Mononuclear cell (primary cell): Measurements from ENCODE around the gene PLA2G5. TPM values are rescaled to one million over a fixed set of nuclear protein-coding genes. Genes with fewer than 3 reads are reported as not detected.

ENCODE experiments used
- H3K27me3 ChIP-seq: 2 replicates; pipeline ENCODE4 v1.6.0; 2011; ENCODE audit warnings: low read length, control low read depth; ENCODE audit not compliant: insufficient read depth
- H3K4me1 ChIP-seq: 2 replicates; pipeline ENCODE4 v1.5.1; 2011; ENCODE audit warnings: mild to moderate bottlenecking, low read length, control low read depth; ENCODE audit not compliant: insufficient read depth
- H3K4me3 ChIP-seq: 2 replicates; pipeline ENCODE4 v1.5.1; 2011; ENCODE audit warnings: mild to moderate bottlenecking, low read length, moderate library complexity
- H3K9me3 ChIP-seq: 2 replicates; pipeline ENCODE4 v1.5.1; 2011; ENCODE audit warnings: low read depth, mild to moderate bottlenecking, control low read depth, low read length
- total RNA-seq: library from RNA; depleted of rRNA; stranded (reverse); fragments of >200 nt; gene quantifications from one replicate; pipeline ENCODE4 v1.2.3, GENCODE V29; 2012

Gene PLA2G5
- total RNA-seq, 1 donor, result not detected

- Histone ChIP-seq H3K4me3 (no peak overlapping the region), H3K9me3 (no peaks in the 10 kb centered on the region), H3K4me1 (peaks cover 32% of the 10 kb centered on the region), H3K27me3 (no peaks in the 10 kb centered on the region)
These were observed 6.9 kb downstream of the PLA2G5 start for GRCh38 chr1:20076710-20077461.

- Histone ChIP-seq H3K9me3 (no peaks in the 10 kb centered on the region), H3K4me3 (no peak overlapping the region), H3K27me3 (no peaks in the 10 kb centered on the region), H3K4me1 (peaks cover 26% of the 10 kb centered on the region)
These were observed 8.2 kb downstream of the PLA2G5 start for GRCh38 chr1:20078171-20078651.

GRCh38 chr1:20078711-20079110 is 8.7 kb downstream of the PLA2G5 start:
- H3K9me3 ChIP-seq, result no peaks in the 10 kb centered on the region
- H3K4me1 ChIP-seq, result peaks cover 26% of the 10 kb centered on the region
- no peak overlapping the region for H3K4me3 ChIP-seq
- no peaks in the 10 kb centered on the region for H3K27me3 ChIP-seq

GRCh38 chr1:20079661-20080305 is 9.8 kb downstream of the PLA2G5 start:
- H3K27me3 ChIP-seq, result no peaks in the 10 kb centered on the region
- no peak overlapping the region for H3K4me3 ChIP-seq
- no peaks in the 10 kb centered on the region for H3K9me3 ChIP-seq
- H3K4me1 ChIP-seq, result peaks cover 23% of the 10 kb centered on the region

- Histone ChIP-seq H3K9me3 (no peaks in the 10 kb centered on the region), H3K4me1 (peaks cover 23% of the 10 kb centered on the region), H3K27me3 (no peaks in the 10 kb centered on the region), H3K4me3 (no peak overlapping the region)
These were observed 10.7 kb downstream of the PLA2G5 start for GRCh38 chr1:20080441-20081352.

- Histone ChIP-seq H3K4me3 (no peak overlapping the region), H3K4me1 (peaks cover 23% of the 10 kb centered on the region), H3K9me3 (no peaks in the 10 kb centered on the region), H3K27me3 (no peaks in the 10 kb centered on the region)
These were observed 11.4 kb downstream of the PLA2G5 start for GRCh38 chr1:20081353-20081810.

GRCh38 chr1:20082772-20083171 is 12.8 kb downstream of the PLA2G5 start:
- Histone ChIP-seq H3K27me3 (no peaks in the 10 kb centered on the region), H3K4me3 (no peak overlapping the region), H3K4me1 (peaks cover 17% of the 10 kb centered on the region), H3K9me3 (no peaks in the 10 kb centered on the region)

GRCh38 chr1:20083178-20083944 is 13.4 kb downstream of the PLA2G5 start:
- peaks cover 13% of the 10 kb centered on the region for H3K4me1 ChIP-seq
- H3K4me3 ChIP-seq, result no peak overlapping the region
- no peaks in the 10 kb centered on the region for H3K27me3 ChIP-seq
- no peaks in the 10 kb centered on the region for H3K9me3 ChIP-seq

- Histone ChIP-seq H3K27me3 (no peaks in the 10 kb centered on the region), H3K9me3 (no peaks in the 10 kb centered on the region), H3K4me1 (no peaks in the 10 kb centered on the region), H3K4me3 (no peak overlapping the region)
These were observed 16.8 kb downstream of the PLA2G5 start for GRCh38 chr1:20086800-20087199.

GRCh38 chr1:20087668-20088067 is 17.7 kb downstream of the PLA2G5 start:
- Histone ChIP-seq H3K9me3 (no peaks in the 10 kb centered on the region), H3K27me3 (no peaks in the 10 kb centered on the region), H3K4me1 (no peaks in the 10 kb centered on the region), H3K4me3 (no peak overlapping the region)

GRCh38 chr1:20089328-20090077 is 19.5 kb downstream of the PLA2G5 start:
- H3K4me3 ChIP-seq, result no peak overlapping the region
- no peaks in the 10 kb centered on the region for H3K4me1 ChIP-seq
- H3K27me3 ChIP-seq, result no peaks in the 10 kb centered on the region
- no peaks in the 10 kb centered on the region for H3K9me3 ChIP-seq

- H3K4me3 ChIP-seq, result no peak overlapping the region
- no peaks in the 10 kb centered on the region for H3K9me3 ChIP-seq
- no peaks in the 10 kb centered on the region for H3K27me3 ChIP-seq
- no peaks in the 10 kb centered on the region for H3K4me1 ChIP-seq
These were observed 20.1 kb downstream of the PLA2G5 start for GRCh38 chr1:20090119-20090518.

GRCh38 chr1:20090641-20091040 is 20.6 kb downstream of the PLA2G5 start:
- H3K27me3 ChIP-seq, result no peaks in the 10 kb centered on the region
- no peaks in the 10 kb centered on the region for H3K4me1 ChIP-seq
- H3K4me3 ChIP-seq, result no peak overlapping the region
- no peaks in the 10 kb centered on the region for H3K9me3 ChIP-seq

- no peak overlapping the region for H3K4me3 ChIP-seq
- H3K27me3 ChIP-seq, result no peaks in the 10 kb centered on the region
- H3K4me1 ChIP-seq, result no peaks in the 10 kb centered on the region
- H3K9me3 ChIP-seq, result no peaks in the 10 kb centered on the region
These were observed 23.3 kb downstream of the PLA2G5 start for GRCh38 chr1:20093303-20093702.
